Urothelium cell line (cell line): ENCODE measurements around the gene MRE11.
"Not testable (repeated sequence)": the region's sequence is repeated elsewhere in the genome, so short reads cannot be mapped to it uniquely, and the experiment has no call there.

Experiments used
- DNase-seq: peaks from one replicate; pipeline ENCODE4 v3.0.0; 2011; ENCODE audit warnings: low spot score, mixed read lengths
- FAIRE-seq: peaks from 2 replicates; lab custom pipeline; 2011; peaks lifted over from hg19 to GRCh38; lab: Jason Lieb, UNC

The MRE11 gene

DNA sequence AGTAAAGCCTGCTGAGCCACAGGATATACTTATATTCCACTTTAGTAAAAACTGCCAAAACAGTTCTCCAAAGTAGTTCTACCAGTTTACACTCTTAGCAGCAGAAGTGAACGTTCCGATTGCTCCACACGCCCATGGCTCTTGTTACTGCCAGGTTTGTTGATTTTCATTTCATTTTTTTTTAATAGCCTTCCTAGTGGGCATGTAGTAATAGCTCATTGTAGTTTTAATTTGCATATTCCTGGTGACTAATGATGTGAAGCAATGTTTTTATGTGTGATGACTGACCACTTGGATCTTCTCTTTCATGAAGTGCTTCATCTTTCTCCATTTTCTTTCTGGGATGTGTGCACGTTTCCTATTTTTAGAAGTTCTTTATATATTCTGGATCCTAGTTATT, 13.8 kb upstream of the MRE11 start:
- no peak for DNase-seq
- no peak for FAIRE-seq

- not testable (repeated sequence) for FAIRE-seq, DNase-seq
These were observed 12.9 kb upstream of the MRE11 start for GRCh38 chr11:94506513-94506912.

DNA sequence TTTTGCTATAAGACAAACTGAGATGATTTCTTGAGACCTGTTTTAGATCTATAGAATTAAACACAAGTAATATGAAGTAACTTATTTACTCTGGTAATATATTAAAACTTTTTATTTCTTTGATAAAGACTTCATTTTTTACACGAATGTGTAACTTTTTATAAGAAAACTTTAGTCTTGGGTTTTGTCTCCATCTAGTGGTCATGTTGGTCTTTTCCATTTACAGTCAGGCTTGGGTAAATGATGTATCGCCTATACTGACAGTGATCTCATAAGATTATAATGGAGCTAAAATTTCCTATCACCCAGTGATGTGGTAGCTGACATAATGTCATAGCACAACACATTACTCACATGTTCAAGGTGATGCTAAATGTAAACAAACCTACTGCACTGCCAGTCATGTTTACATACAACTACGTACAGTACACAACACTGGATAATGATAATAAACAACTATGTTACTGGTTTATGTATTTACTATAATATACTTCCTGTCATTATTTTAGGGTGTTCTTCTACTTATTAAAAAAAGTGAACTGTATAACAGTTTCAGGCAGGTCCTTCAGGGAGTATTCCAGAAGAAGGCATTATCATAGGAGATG, 11.1 kb upstream of the MRE11 start:
- FAIRE-seq (no peak), DNase-seq (peak; percentile 41)

GRCh38 chr11:94501522-94501921, 7.9 kb upstream of the MRE11 start:
- FAIRE-seq (no peak), DNase-seq (no peak)

DNA sequence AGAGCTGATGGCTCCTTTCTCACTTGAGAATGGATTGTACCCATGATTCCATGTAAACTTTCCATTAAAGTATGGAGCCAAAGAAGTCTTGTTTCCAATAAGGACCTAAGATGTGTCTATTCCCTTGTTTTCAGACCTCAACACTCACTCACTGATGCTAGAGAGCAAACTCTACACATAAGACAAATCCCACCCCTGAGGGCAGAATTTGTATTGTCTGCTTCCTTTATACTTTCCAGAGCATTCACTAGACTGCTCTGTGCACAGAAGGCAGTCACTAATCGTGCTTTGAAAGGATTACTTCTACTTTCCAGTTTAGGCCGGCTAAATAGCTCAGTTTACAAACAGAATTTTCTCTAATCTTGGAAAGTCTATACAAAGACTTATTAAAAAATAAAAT, 6.5 kb upstream of the MRE11 start:
- DNase-seq, result no peak
- no peak for FAIRE-seq

- no peak for FAIRE-seq
- DNase-seq, result no peak
These were observed 559 bp upstream of the MRE11 start for GRCh38 chr11:94494126-94494680.

DNA sequence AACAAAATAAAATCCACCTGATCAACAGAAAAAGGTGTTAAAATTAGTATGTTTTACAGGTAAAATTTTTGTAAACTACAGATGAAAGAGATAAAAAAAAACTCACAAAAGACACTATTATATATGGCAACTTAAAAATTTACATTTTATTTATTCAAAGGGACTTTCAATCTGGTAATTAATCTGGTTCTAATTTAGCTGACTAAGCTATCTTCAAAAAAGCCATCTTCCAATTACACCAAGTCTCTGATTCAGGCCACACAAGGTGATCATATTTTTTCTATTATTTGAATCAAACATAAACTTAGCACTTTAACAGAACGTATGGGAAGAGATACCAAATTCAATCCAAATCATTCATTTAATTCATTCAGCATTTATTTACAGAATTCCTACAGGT, 7.6 kb downstream of the MRE11 start:
- DNase-seq (no peak), FAIRE-seq (no peak)

GRCh38 chr11:94481342-94481741, 12.3 kb downstream of the MRE11 start:
- FAIRE-seq (no peak), DNase-seq (no peak)

- FAIRE-seq, result no peak
- no peak for DNase-seq
These were observed 16.0 kb downstream of the MRE11 start for GRCh38 chr11:94477624-94478023.

DNA sequence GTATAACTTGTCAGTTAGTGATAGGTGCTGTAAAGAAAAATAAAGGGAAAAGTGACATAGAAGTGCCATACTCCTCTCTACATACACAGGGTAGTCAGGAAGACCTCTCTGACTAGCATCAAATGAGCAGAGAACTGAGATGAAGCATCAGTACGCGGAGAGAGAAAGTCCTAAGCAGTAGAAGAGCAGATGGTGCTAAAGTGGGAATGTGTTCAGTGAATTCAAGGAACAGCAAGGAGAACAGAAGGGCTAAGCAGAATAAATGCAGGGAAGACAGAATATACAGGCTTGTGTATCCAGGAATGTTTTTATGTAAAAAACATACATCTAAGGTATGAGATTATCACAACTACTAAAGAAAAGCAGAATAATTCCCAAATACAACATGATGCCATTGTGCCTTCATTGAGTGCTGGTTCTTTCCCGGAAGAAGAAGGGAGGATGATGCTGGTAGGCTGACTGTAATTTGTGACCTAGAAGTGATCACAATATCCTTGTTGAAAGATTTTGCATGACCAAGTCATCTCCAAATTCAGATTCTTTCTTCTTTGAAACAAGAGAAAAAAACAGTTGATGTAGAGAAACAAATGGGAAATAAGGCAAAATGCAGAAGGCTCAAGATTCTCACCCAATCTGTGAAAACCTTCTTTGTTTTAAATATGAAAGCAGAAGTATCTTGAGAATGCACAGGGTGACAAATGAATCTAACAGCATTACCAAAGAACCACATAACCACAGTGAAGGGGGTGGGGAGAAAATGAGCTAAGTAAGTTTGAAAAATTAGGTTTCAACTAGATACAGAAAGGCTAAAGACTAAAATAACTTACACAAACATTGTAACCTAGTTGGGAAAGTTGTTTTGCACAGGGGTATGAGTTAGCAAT, 20.5 kb downstream of the MRE11 start:
- FAIRE-seq (no peak), DNase-seq (no peak)

GRCh38 chr11:94469416-94469815, 24.2 kb downstream of the MRE11 start:
- FAIRE-seq, result no peak
- no peak for DNase-seq

DNA sequence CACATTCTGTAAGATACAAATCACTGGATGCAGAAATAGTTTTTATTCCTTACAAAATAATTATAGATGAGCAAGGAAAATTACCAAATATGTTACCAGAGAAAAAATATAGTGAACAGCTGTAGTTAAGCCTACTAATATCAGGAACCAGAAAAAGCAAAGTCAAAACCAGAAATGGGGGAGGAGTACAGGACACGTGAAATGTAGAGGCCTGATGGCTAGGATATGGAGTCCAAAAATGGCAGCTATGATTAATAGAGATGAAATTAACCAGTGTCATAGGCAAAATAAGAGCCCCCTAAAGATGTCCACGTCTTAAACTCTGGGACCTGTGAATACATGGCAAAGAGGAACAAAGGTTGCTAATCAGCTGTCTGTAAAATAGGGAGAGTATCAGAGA, 34.1 kb downstream of the MRE11 start:
- no peak for DNase-seq
- FAIRE-seq, result no peak

DNA sequence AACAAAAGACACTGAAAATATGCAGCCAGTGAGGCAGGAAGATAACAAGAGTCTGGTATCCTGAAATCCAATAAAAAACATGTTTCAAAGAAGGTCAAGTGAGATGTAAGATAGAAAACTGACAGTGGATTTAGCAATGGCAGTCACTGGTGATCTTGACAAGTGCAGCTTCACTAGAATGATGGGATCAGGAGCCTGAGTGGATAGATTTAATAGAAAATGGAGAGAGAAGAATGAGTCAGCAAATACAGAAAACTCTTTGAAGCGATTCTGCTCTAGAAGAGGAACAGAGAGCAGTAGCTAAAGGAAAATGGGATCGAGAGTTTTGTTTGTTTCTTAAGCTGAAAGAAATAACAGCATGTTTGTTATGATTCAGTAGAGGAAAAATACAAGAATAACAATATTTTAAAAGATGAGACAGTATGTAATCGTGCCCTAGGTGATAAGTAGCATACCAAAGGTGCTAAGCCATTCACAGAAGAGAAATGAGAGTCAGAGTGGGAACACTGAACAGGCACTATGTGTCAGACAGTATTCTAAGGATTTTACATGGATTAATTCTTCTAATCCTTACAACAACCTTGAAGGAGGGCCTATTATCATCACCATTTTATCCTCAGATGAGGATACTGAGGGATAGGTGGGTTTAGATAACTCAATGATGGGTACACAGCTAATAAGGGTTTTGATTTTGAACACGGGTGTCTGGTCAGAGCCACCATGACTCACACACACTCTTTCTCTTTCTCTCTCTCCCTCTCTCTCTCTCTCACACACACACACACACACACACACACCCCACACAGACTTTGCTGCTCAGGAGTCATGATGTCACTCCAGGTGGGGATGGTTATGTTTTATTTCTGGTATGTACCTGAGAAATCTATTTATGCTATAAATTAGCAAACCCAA, 36.3 kb downstream of the MRE11 start:
- DNase-seq (no peak), FAIRE-seq (no peak)

DNA sequence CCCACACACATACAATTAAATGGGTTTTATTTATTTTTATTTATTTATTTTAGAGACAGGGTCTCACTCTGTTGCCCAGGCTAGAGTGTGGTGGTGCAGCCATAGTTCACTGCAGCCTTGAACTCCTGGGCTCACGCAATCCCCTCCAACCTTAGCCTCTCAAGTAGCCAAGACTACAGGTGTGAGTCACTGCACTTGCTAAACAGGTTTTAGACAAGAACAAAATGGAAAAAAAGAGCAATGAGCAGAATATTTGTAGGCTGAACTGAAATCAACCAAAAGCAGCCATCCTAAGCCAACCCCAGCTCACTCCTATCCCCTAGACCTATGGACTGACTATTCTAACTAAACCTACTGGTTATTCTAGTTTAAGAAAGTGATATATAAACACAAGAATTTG, 37.8 kb downstream of the MRE11 start:
- FAIRE-seq, result no peak
- no peak for DNase-seq

GRCh38 chr11:94454301-94454700, 39.3 kb downstream of the MRE11 start:
- DNase-seq (no peak), FAIRE-seq (no peak)

- no peak for DNase-seq
- FAIRE-seq, result no peak
These were observed 40.7 kb downstream of the MRE11 start for GRCh38 chr11:94452988-94453387.

- DNase-seq (no peak), FAIRE-seq (no peak)
These were observed 43.6 kb downstream of the MRE11 start for GRCh38 chr11:94450048-94450447.

DNA sequence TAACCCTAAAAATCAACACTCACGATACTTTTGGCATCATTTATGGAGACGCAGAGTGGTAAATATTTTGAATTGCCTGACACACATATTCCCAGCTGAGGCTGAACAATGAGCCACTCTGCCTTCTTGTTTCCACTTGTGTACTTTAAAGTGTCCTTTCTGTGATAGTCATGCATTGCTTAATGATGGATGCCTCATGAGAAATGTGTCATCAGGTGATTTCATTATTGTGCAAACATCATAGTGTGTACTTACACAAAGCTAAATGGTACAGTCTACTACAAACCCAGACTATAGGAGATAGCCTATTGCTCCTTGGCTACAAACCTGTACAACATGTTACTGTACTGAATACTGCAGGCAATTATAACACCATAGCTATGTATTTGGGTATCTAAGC, 44.2 kb downstream of the MRE11 start:
- FAIRE-seq (no peak), DNase-seq (no peak)

- FAIRE-seq (no peak), DNase-seq (no peak)
These were observed 44.6 kb downstream of the MRE11 start for GRCh38 chr11:94449029-94449428.

- DNase-seq, result no peak
- no peak for FAIRE-seq
These were observed 46.5 kb downstream of the MRE11 start for GRCh38 chr11:94447149-94447548.

DNA sequence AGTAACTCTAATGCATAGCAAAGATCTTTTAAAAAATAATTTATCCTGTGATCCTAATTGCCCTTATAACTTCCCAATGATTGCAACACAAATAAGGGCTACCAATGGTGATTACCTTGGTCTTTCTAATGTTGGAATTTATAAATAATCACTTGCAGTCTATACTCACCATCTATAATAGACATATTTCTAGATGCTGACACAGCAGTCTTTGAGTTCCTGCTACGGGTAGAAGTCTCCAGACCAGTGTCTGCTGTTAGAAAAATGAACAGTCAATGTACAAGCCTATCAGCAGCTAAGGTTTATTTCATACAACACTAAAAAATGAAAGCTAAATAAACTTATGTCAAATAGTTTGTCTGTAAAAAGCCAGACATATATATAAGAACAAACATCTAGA, 48.0 kb downstream of the MRE11 start:
- no peak for DNase-seq
- FAIRE-seq, result no peak
